Caco-2 (cell line): ENCODE measurements around the gene HSD3B7. TPM values are rescaled to one million over a fixed set of nuclear protein-coding genes. Genes with fewer than 3 reads are reported as not detected.

Experiments
- BruUV-seq: library from RNA; stranded (reverse); fragments of 400-500 nt; replicated peaks from 2 replicates; lab custom pipeline; 2021; lab: Mats Ljungman, UMichigan
- CTCF ChIA-PET: fragments of 300-600 bp; sonication (Branson Sonifier 250); formaldehyde crosslinking; loops from one replicate; lab custom pipeline; 2022; ENCODE audit warnings: antibody characterized with exemption; lab: Charles Lee
- POLR2A ChIA-PET: fragments of 300-600 bp; sonication (Branson Sonifier 250); formaldehyde crosslinking; loops from one replicate; lab custom pipeline; 2022; ENCODE audit warnings: antibody characterized with exemption; lab: Charles Lee
- DNase-seq, 2 experiments: peaks; one replicate each; pipeline versions ENCODE4 v3.0.0 to v3.0.0-alpha.2; 2020 to 2022
- H3K27me3 ChIP-seq: replicated peaks from 2 replicates; pipeline ENCODE4 v1.6.0; 2011; ENCODE audit warnings: low read length; ENCODE audit not compliant: control insufficient read depth, insufficient read depth
- H3K36me3 ChIP-seq: 2 replicates; pipeline ENCODE4 v1.5.1; 2011; ENCODE audit warnings: low read length; ENCODE audit not compliant: control insufficient read depth, insufficient read depth
- H3K4me1 ChIP-seq: fragments of 250-450 bp; sonication (Bioruptor Pico); 2 replicates; pipeline ENCODE4 v1.5.1; 2020; ENCODE audit warnings: mild to moderate bottlenecking
- H3K4me3 ChIP-seq: 2 replicates; pipeline ENCODE4 v1.5.1; 2011; ENCODE audit warnings: low read depth, mild to moderate bottlenecking, control low read depth, low read length
- H3K9me3 ChIP-seq: fragments of 250-450 bp; sonication (Bioruptor Pico); 2 replicates; pipeline ENCODE4 v1.5.1; 2020; ENCODE audit warnings: mild to moderate bottlenecking, moderate library complexity
- H3K27ac Mint-ChIP-seq: one replicate; pipeline ENCODE4 v1.8.0; 2022; ENCODE audit warnings: mixed read lengths; ENCODE audit not compliant: unreplicated experiment
- H3K27me3 Mint-ChIP-seq: one replicate; pipeline ENCODE4 v1.8.0; 2022; ENCODE audit warnings: mixed read lengths; ENCODE audit not compliant: insufficient read depth, unreplicated experiment
- H3K36me3 Mint-ChIP-seq: one replicate; pipeline ENCODE4 v1.8.0; 2022; ENCODE audit warnings: mild to moderate bottlenecking, mixed read lengths; ENCODE audit not compliant: insufficient read depth, unreplicated experiment
- H3K4me1 Mint-ChIP-seq: one replicate; pipeline ENCODE4 v1.8.0; 2022; ENCODE audit warnings: low read depth, mixed read lengths; ENCODE audit not compliant: unreplicated experiment
- H3K4me3 Mint-ChIP-seq: one replicate; pipeline ENCODE4 v1.8.0; 2022; ENCODE audit warnings: mild to moderate bottlenecking, moderate library complexity, mixed read lengths; ENCODE audit not compliant: unreplicated experiment
- H3K9me3 Mint-ChIP-seq: one replicate; pipeline ENCODE4 v1.8.0; 2022; ENCODE audit warnings: mixed read lengths; ENCODE audit not compliant: unreplicated experiment
- intact Hi-C: fragments of 100-400 bp; cut with micrococcal nuclease; formaldehyde crosslinking; loops from one replicate; pipeline ENCODE4 v1.10.0; 2022; ENCODE audit not compliant: unreplicated experiment
- total RNA-seq: library from RNA; stranded (reverse); gene quantifications from 2 replicates; pipeline ENCODE4 v1.2.3, GENCODE V29; 2022
- TF ChIP-seq, protein P1 (sequence below), 2 experiments: fragments of 200-600 bp in 1 of 2; IDR thresholded peaks; 1 replicate in 1 of 2; 2 replicates in 1 of 2; pipeline versions ENCODE4 v1.5.1 to v1.8.0; 2011 to 2022; ENCODE audit warnings: antibody characterized with exemption in 1 of 2, control low read depth in 1 of 2, inconsistent platforms in 1 of 2, low read depth in 1 of 2, low read length in 1 of 2, mild to moderate bottlenecking in 1 of 2, moderate library complexity in 1 of 2; ENCODE audit not compliant: insufficient read depth in 1 of 2, severe bottlenecking in 1 of 2, unreplicated experiment in 1 of 2

The HSD3B7 gene
- total RNA-seq, 1 experiment from 2014 or later = 2.4 TPM

- peaks cover 12% of the 10 kb centered on the region for H3K4me1 ChIP-seq
- H3K27me3 ChIP-seq = no peaks in the 10 kb centered on the region
- BruUV-seq = no TSS peak
- ChIA-PET CTCF (no interaction called here), POLR2A (no interaction called here)
- H3K36me3 ChIP-seq = no peaks in the 10 kb centered on the region
- no peak for DNase-seq
- H3K9me3 ChIP-seq = no peaks in the 10 kb centered on the region
- Mint-ChIP-seq H3K27ac (no peak overlapping the region), H3K27me3 (no peaks in the 10 kb centered on the region), H3K4me3 (no peak overlapping the region), H3K4me1 (peaks cover 14% of the 10 kb centered on the region), H3K9me3 (no peaks in the 10 kb centered on the region), H3K36me3 (no peaks in the 10 kb centered on the region)
- H3K4me3 ChIP-seq = no peak overlapping the region
- intact Hi-C loops = no loop called here
- TF ChIP-seq, protein P1, sequence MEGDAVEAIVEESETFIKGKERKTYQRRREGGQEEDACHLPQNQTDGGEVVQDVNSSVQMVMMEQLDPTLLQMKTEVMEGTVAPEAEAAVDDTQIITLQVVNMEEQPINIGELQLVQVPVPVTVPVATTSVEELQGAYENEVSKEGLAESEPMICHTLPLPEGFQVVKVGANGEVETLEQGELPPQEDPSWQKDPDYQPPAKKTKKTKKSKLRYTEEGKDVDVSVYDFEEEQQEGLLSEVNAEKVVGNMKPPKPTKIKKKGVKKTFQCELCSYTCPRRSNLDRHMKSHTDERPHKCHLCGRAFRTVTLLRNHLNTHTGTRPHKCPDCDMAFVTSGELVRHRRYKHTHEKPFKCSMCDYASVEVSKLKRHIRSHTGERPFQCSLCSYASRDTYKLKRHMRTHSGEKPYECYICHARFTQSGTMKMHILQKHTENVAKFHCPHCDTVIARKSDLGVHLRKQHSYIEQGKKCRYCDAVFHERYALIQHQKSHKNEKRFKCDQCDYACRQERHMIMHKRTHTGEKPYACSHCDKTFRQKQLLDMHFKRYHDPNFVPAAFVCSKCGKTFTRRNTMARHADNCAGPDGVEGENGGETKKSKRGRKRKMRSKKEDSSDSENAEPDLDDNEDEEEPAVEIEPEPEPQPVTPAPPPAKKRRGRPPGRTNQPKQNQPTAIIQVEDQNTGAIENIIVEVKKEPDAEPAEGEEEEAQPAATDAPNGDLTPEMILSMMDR (IDR thresholded peaks at IDR 0.05; ENCODE audit: insufficient read depth in 1 of 2, low read depth in 1 of 2, low read length in 1 of 2, severe bottlenecking in 1 of 2, unreplicated experiment in 1 of 2) = no peak
Measured at GRCh38 chr16:30992931-30993816, 8.2 kb downstream of the HSD3B7 start.

- Mint-ChIP-seq H3K27me3 (no peaks in the 10 kb centered on the region), H3K4me1 (peaks cover 14% of the 10 kb centered on the region), H3K4me3 (peak overlapping the region; percentile 83), H3K27ac (peak overlapping the region; percentile 58), H3K9me3 (no peaks in the 10 kb centered on the region), H3K36me3 (no peaks in the 10 kb centered on the region)
- H3K4me1 ChIP-seq = peaks cover 24% of the 10 kb centered on the region
- ChIA-PET CTCF (interaction anchor here (1.6 kb wide), 1 partner anchor 11 kb away, joined by 5 read pairs; the partner anchor contains the start of gene HSD3B7), POLR2A (no interaction called here)
- H3K9me3 ChIP-seq = no peaks in the 10 kb centered on the region
- TF ChIP-seq, protein P1 (IDR thresholded peaks at IDR 0.05; ENCODE audit: insufficient read depth in 1 of 2, low read depth in 1 of 2, low read length in 1 of 2, severe bottlenecking in 1 of 2, unreplicated experiment in 1 of 2) = no peak
- no peaks in the 10 kb centered on the region for H3K27me3 ChIP-seq
- intact Hi-C loops = no loop called here
- H3K4me3 ChIP-seq = peak overlapping the region; percentile 46
- BruUV-seq = no TSS peak
- no peak for DNase-seq
- no peaks in the 10 kb centered on the region for H3K36me3 ChIP-seq
Measured at GRCh38 chr16:30995927-30996323, 10.9 kb downstream of the HSD3B7 start.

DNA sequence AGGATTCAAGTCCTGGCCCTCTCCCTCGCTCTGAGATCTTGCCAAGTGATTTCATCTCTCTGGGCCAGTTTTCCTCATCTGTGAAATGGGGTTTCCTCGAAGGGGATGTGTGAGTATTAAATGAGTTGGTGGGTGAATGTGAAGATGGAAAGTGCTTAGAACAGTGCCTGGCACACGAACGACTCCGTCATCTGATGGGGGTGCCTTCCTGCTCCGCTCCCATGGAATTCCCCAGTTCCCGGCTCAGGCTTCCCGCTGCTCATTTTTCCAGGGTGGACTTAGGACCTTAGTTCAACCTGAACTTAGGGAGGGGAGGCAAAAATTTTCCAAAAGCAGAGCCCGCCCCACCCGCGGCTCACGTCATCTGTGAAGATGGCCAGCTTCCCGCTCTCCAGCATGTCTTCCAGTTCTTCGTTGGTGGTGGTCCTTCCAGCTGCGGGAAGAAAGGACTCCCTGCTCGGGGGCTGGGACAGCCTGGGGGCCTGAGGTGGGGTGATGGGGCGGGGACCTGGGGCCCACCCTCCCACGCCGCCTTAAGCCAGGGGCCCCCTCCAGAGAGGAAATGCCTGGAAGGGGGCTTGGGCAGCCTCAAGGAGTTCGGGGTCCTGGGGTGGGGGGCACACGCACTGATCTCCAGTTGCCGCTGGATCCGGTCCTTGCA lies 11.4 kb downstream of the HSD3B7 start:
- TF ChIP-seq, protein P1 (IDR thresholded peaks at IDR 0.05; ENCODE audit: insufficient read depth in 1 of 2, low read depth in 1 of 2, low read length in 1 of 2, severe bottlenecking in 1 of 2, unreplicated experiment in 1 of 2) = no peak
- Mint-ChIP-seq H3K27me3 (no peaks in the 10 kb centered on the region), H3K27ac (peak overlapping the region; percentile 58), H3K36me3 (no peaks in the 10 kb centered on the region), H3K4me3 (peak overlapping the region; percentile 83), H3K9me3 (no peaks in the 10 kb centered on the region), H3K4me1 (peaks cover 14% of the 10 kb centered on the region)
- TSS peak; percentile 80 for BruUV-seq
- H3K4me1 ChIP-seq = peaks cover 24% of the 10 kb centered on the region
- POLR2A ChIA-PET = interaction anchor here (1.1 kb wide), 1 partner anchor 121 kb away, joined by 3 read pairs; no protein-coding TSS in a partner anchor
- peak overlapping the region; percentile 46 for H3K4me3 ChIP-seq
- no peaks in the 10 kb centered on the region for H3K9me3 ChIP-seq
- no peaks in the 10 kb centered on the region for H3K27me3 ChIP-seq
- H3K36me3 ChIP-seq = no peaks in the 10 kb centered on the region
- DNase-seq = peak; percentile 41 to 66
- CTCF ChIA-PET = interaction anchor here (0.7 to 1.6 kb wide), 2 partner anchors 11 to 446 kb away, joined by 4 to 5 read pairs; partner anchors contain the start of genes HSD3B7 and ZNF843
- intact Hi-C loops = no loop called here
